Trophoblast cell (in vitro differentiated cells and primary cell): ENCODE measurements around the gene CDH26.

Experiments used
- DNase-seq, 2 donors: peaks; one replicate each; pipeline ENCODE4 v3.0.0-alpha.2; 2016
- H2AFZ ChIP-seq: 2 replicates; pipeline ENCODE4 v1.6.1; 2013; ENCODE audit warnings: low read length, moderate library complexity, mild to moderate bottlenecking; ENCODE audit not compliant: insufficient read depth, poor library complexity
- H2AK5ac ChIP-seq: 2 replicates; pipeline ENCODE4 v1.6.1; 2013; ENCODE audit warnings: mild to moderate bottlenecking, low read length
- H2BK120ac ChIP-seq: 2 replicates; pipeline ENCODE4 v1.6.1; 2013; ENCODE audit warnings: low read length, mild to moderate bottlenecking, moderate library complexity; ENCODE audit not compliant: insufficient read depth, poor library complexity
- H2BK12ac ChIP-seq: 2 replicates; pipeline ENCODE4 v1.6.1; 2013; ENCODE audit warnings: mild to moderate bottlenecking, low read length, moderate library complexity
- H2BK5ac ChIP-seq: 2 replicates; pipeline ENCODE4 v1.6.1; 2013; ENCODE audit warnings: low read length, low read depth, moderate library complexity, mild to moderate bottlenecking; ENCODE audit not compliant: poor library complexity
- H3K14ac ChIP-seq: 2 replicates; pipeline ENCODE4 v1.6.1; 2013; ENCODE audit warnings: mild to moderate bottlenecking, low read length
- H3K18ac ChIP-seq: 2 replicates; pipeline ENCODE4 v1.6.1; 2013; ENCODE audit warnings: mild to moderate bottlenecking, low read length
- H3K23ac ChIP-seq: 2 replicates; pipeline ENCODE4 v1.6.1; 2013; ENCODE audit warnings: low read length
- H3K27ac ChIP-seq: 2 replicates; pipeline ENCODE4 v1.5.1; 2013; ENCODE audit warnings: low read depth, mild to moderate bottlenecking, inconsistent platforms, low read length, moderate library complexity
- H3K27me3 ChIP-seq: 2 replicates; pipeline ENCODE4 v1.6.1; 2013; ENCODE audit warnings: inconsistent platforms, mild to moderate bottlenecking, low read length, moderate library complexity; ENCODE audit not compliant: insufficient read depth
- H3K36me3 ChIP-seq, 2 experiments: 1 replicate in 1 of 2; 2 replicates in 1 of 2; pipeline ENCODE4 v1.6.1; 2013; ENCODE audit warnings: low read length in 2 of 2, mild to moderate bottlenecking in 2 of 2, moderate library complexity in 1 of 2; ENCODE audit not compliant: insufficient read depth in 2 of 2, control insufficient read depth in 1 of 2
- H3K4ac ChIP-seq: 2 replicates; pipeline ENCODE4 v1.6.1; 2013; ENCODE audit warnings: low read depth, mild to moderate bottlenecking, low read length, moderate library complexity
- H3K4me1 ChIP-seq, 2 experiments: 1 replicate in 1 of 2; 2 replicates in 1 of 2; pipeline ENCODE4 v1.6.1; 2013; ENCODE audit warnings: low read length in 2 of 2, mild to moderate bottlenecking in 2 of 2, moderate library complexity in 1 of 2; ENCODE audit not compliant: insufficient read depth in 2 of 2, control insufficient read depth in 1 of 2
- H3K4me2 ChIP-seq: 2 replicates; pipeline ENCODE4 v1.6.1; 2013; ENCODE audit warnings: inconsistent platforms, mild to moderate bottlenecking, low read length, moderate library complexity
- H3K4me3 ChIP-seq: 2 replicates; pipeline ENCODE4 v1.5.1; 2013; ENCODE audit warnings: mild to moderate bottlenecking, low read depth, low read length, inconsistent platforms
- H3K79me1 ChIP-seq: one replicate; pipeline ENCODE4 v1.6.1; 2013; ENCODE audit warnings: low read length
- H3K79me2 ChIP-seq: 2 replicates; pipeline ENCODE4 v1.6.1; 2013; ENCODE audit warnings: low read length, mild to moderate bottlenecking; ENCODE audit not compliant: control insufficient read depth, insufficient read depth, poor library complexity
- H3K9ac ChIP-seq: 2 replicates; pipeline ENCODE4 v1.6.1; 2013; ENCODE audit warnings: mild to moderate bottlenecking, low read length
- H3K9me3 ChIP-seq: 2 replicates; pipeline ENCODE4 v1.6.1; 2013; ENCODE audit warnings: low read depth, mild to moderate bottlenecking, control low read depth, inconsistent platforms, low read length; ENCODE audit not compliant: insufficient read depth
- H4K12ac ChIP-seq: 2 replicates; pipeline ENCODE4 v1.6.1; 2013; ENCODE audit warnings: low read depth, mild to moderate bottlenecking, low read length, moderate library complexity
- H4K8ac ChIP-seq: 2 replicates; pipeline ENCODE4 v1.6.1; 2013; ENCODE audit warnings: low read depth, mild to moderate bottlenecking, low read length, moderate library complexity
- H4K91ac ChIP-seq: one replicate; pipeline ENCODE4 v1.6.1; 2013; ENCODE audit warnings: low read depth, mild to moderate bottlenecking, low read length, moderate library complexity
- WGBS: extraction: QIAGEN DNeasy Blood & Tissue Kit; methylation state at CpG from one replicate; pipeline ENCODE4 v1.1.7; 2013; ENCODE audit warnings: missing lambda C conversion rate; ENCODE audit not compliant: insufficient read length, insufficient coverage; ENCODE audit errors: extremely low coverage; 5-methylcytosine and 5-hydroxymethylcytosine counted together

The CDH26 gene

DNA sequence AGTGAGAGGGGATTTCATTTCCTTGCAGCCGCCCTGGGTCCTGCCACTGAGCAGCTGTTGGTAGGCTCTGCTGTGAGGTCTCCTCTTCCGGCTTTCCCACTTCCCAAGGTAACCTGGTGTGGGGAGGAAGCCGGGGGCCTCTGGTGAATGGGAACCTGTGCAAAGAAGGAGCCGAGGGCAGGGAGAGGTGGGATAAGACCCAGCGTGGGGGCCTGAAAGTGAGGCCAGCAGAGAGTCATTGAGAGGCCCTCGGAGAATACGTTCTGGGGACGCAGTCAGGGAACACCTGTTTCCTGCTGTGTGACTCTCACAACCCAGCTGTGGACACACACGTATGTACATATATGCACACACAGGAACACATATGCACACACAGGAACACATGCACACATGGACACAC is 100.7 kb downstream of the CDH26 start:
- Histone ChIP-seq H3K23ac (no peak overlapping the region), H2BK120ac (no peak overlapping the region), H3K4me3 (no peak overlapping the region), H2BK12ac (no peak overlapping the region), H3K4me2 (no peak overlapping the region), H4K8ac (no peak overlapping the region), H4K91ac (no peak overlapping the region), H4K12ac (no peak overlapping the region), H3K9ac (no peak overlapping the region), H2AFZ (no peak overlapping the region), H3K36me3 (no peaks in the 10 kb centered on the region), H2AK5ac (no peak overlapping the region), H3K27ac (no peak overlapping the region), H2BK5ac (no peak overlapping the region), H3K79me1 (no peaks in the 10 kb centered on the region), H3K79me2 (peaks cover 2% of the 10 kb centered on the region), H3K4me1 (peaks cover 0 to 3% of the 10 kb centered on the region in 2 experiments), H3K18ac (no peak overlapping the region), H3K27me3 (no peaks in the 10 kb centered on the region), H3K9me3 (peaks cover 2% of the 10 kb centered on the region), H3K4ac (no peak overlapping the region), H3K14ac (no peak overlapping the region)
- no peak for DNase-seq
- no CpG with 5 or more reads among the region's 9 CpGs for WGBS

DNA sequence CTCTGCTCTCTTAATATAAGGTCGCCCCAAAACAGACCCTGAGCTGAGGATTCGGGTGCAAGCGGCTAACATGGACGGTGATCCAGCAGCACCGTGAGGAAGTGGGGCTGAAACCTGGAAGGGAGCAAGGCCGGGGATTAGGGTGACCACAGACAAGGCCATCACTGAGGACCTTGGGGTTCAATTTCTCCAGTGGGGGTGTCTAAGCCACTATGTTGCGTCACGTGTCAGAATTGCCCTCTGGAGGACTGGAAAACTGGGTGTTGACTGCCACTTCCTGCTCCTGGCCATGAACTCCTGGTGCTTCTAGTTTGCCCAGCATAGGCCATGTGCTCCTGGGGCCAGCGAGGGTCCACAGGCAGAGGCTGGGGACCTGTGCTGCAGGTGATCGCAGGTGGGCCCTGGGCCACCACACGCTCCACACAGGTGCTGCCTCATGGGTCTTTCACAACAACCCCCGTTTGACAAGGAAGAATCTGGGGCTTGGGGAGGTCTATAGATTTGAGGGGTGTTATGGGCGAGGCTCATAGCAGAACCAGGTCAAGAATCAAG is 101.9 kb downstream of the CDH26 start:
- no peak overlapping the region for H2AK5ac ChIP-seq
- WGBS: no CpG with 5 or more reads among the region's 13 CpGs
- no peak overlapping the region for H2BK120ac ChIP-seq
- H3K4ac ChIP-seq: no peak overlapping the region
- H4K91ac ChIP-seq: no peak overlapping the region
- H3K4me3 ChIP-seq: no peak overlapping the region
- H3K36me3 ChIP-seq: no peaks in the 10 kb centered on the region
- no peak overlapping the region for H2AFZ ChIP-seq
- no peak overlapping the region for H3K9ac ChIP-seq
- H3K79me1 ChIP-seq: no peaks in the 10 kb centered on the region
- no peak overlapping the region for H3K23ac ChIP-seq
- H3K27ac ChIP-seq: no peak overlapping the region
- H3K18ac ChIP-seq: no peak overlapping the region
- H3K14ac ChIP-seq: no peak overlapping the region
- no peak overlapping the region for H4K12ac ChIP-seq
- H4K8ac ChIP-seq: no peak overlapping the region
- H3K9me3 ChIP-seq: peaks cover 2% of the 10 kb centered on the region
- no peak overlapping the region for H2BK12ac ChIP-seq
- H3K4me1 ChIP-seq: peaks cover 0 to 3% of the 10 kb centered on the region in 2 experiments
- no peak for DNase-seq
- H3K4me2 ChIP-seq: no peak overlapping the region
- peaks cover 2% of the 10 kb centered on the region for H3K79me2 ChIP-seq
- H2BK5ac ChIP-seq: no peak overlapping the region
- no peaks in the 10 kb centered on the region for H3K27me3 ChIP-seq

DNA sequence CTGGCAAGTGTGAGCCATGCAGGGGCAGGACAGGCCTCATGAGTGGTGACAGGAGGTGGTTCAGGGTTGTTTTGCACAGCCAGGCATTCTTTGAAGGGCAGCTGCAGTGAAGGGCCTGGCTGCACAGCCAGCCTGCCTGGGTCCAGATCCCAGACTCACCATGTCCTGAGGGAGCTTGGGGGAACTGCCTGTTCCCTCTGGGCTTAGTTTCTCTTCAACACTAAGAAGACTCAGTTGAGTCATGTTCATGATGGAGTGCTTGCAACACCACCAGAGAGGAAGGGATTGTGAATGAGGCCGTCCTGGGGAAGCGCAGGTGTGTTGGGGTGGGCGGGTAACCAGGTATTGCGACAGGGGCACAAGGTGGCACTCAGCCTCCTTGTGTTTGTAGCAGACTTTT is 102.4 kb downstream of the CDH26 start:
- Histone ChIP-seq H2AFZ (no peak overlapping the region), H4K8ac (no peak overlapping the region), H2BK12ac (no peak overlapping the region), H3K4me3 (no peak overlapping the region), H3K79me1 (no peaks in the 10 kb centered on the region), H3K79me2 (peaks cover 2% of the 10 kb centered on the region), H3K27ac (no peak overlapping the region), H2AK5ac (no peak overlapping the region), H3K4me1 (peaks cover 0 to 3% of the 10 kb centered on the region in 2 experiments), H2BK120ac (no peak overlapping the region), H3K4me2 (no peak overlapping the region), H3K18ac (no peak overlapping the region), H3K9ac (no peak overlapping the region), H3K14ac (no peak overlapping the region), H4K12ac (no peak overlapping the region), H4K91ac (no peak overlapping the region), H3K9me3 (peaks cover 4% of the 10 kb centered on the region), H3K27me3 (no peaks in the 10 kb centered on the region), H3K36me3 (no peaks in the 10 kb centered on the region), H3K23ac (no peak overlapping the region), H3K4ac (no peak overlapping the region), H2BK5ac (no peak overlapping the region)
- no CpG with 5 or more reads among the region's 4 CpGs for WGBS
- DNase-seq: no peak

DNA sequence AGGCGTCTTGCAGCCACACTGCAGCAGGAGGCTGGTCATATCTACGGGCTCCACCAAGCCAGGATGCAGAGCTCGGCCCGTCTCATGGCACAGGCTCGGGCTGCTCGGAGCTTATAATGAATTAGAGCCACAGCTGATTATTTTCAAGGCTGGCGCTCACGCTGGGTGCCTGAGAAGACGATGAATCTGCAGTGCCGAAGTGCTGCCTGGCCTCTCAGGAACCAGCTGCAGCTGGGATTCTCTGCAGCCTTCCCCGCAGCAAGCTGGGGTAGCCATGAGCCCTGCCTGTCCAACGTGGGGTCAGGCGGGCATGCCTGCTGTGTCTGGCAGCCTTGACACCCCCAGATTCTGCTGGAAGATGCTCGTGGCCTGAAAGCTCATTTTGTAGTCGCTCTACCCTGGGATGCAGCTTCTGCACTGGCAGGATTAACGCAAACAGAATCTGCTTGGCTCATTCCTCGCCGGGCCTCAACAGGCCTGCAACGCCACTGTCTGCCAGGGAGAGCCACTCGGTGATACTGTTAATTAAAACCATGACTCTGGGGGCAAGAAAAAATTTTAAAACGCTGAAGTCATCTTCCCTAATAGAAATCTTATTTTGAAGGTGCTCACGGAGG is 104.3 kb downstream of the CDH26 start:
- Histone ChIP-seq H3K27ac (no peak overlapping the region), H3K4ac (no peak overlapping the region), H3K4me2 (no peak overlapping the region), H3K79me2 (peaks cover 2% of the 10 kb centered on the region), H4K8ac (no peak overlapping the region), H3K9ac (no peak overlapping the region), H2BK5ac (no peak overlapping the region), H3K79me1 (no peaks in the 10 kb centered on the region), H4K91ac (no peak overlapping the region), H3K18ac (no peak overlapping the region), H2BK12ac (no peak overlapping the region), H2AK5ac (no peak overlapping the region), H3K27me3 (no peaks in the 10 kb centered on the region), H4K12ac (no peak overlapping the region), H2BK120ac (no peak overlapping the region), H3K23ac (no peak overlapping the region), H3K9me3 (peaks cover 7% of the 10 kb centered on the region), H3K14ac (no peak overlapping the region), H3K4me1 (peaks cover 0 to 3% of the 10 kb centered on the region in 2 experiments), H2AFZ (no peak overlapping the region), H3K36me3 (no peaks in the 10 kb centered on the region), H3K4me3 (no peak overlapping the region)
- WGBS: no CpG with 5 or more reads among the region's 22 CpGs
- no peak for DNase-seq
